NCI-H774 (cell line): ENCODE data around the gene DCDC2C.
A peak's percentile ranks its signal among the peaks of the same experiment; 100 is the strongest.

Experiments used
- DNase-seq: peaks from one replicate; lab custom pipeline; 2025; lab: John Stamatoyannopoulos, UW

DCDC2C gene

GRCh38 chr2:3743951-3744555, 40.7 kb downstream of the DCDC2C start:
- DNase-seq, result no peak

- DNase-seq, result no peak
Measured at GRCh38 chr2:3745920-3746319, 42.5 kb downstream of the DCDC2C start.

GRCh38 chr2:3747032-3747654, 43.8 kb downstream of the DCDC2C start:
- DNase-seq, result no peak

GRCh38 chr2:3747826-3748225, 44.5 kb downstream of the DCDC2C start:
- DNase-seq, result no peak

GRCh38 chr2:3749201-3749600, 45.8 kb downstream of the DCDC2C start:
- DNase-seq, result no peak

GRCh38 chr2:3751251-3751650, 47.9 kb downstream of the DCDC2C start:
- DNase-seq, result no peak

GRCh38 chr2:3751806-3752205, 48.4 kb downstream of the DCDC2C start:
- no peak for DNase-seq

GRCh38 chr2:3752376-3752775, 49.0 kb downstream of the DCDC2C start:
- no peak for DNase-seq

GRCh38 chr2:3753561-3753960, 50.2 kb downstream of the DCDC2C start:
- DNase-seq, result no peak

GRCh38 chr2:3754280-3754679, 50.9 kb downstream of the DCDC2C start:
- no peak for DNase-seq

GRCh38 chr2:3754795-3755194, 51.4 kb downstream of the DCDC2C start:
- no peak for DNase-seq

GRCh38 chr2:3755277-3755676, 51.9 kb downstream of the DCDC2C start:
- no peak for DNase-seq

- peak; percentile 53 for DNase-seq
Measured at GRCh38 chr2:3756306-3756705, 52.9 kb downstream of the DCDC2C start.

- no peak for DNase-seq
Measured at GRCh38 chr2:3758906-3759305, 55.5 kb downstream of the DCDC2C start.

- DNase-seq, result no peak
Measured at GRCh38 chr2:3759331-3759730, 56.0 kb downstream of the DCDC2C start.

GRCh38 chr2:3759761-3760160, 56.4 kb downstream of the DCDC2C start:
- DNase-seq, result no peak

GRCh38 chr2:3761272-3761671, 57.9 kb downstream of the DCDC2C start:
- DNase-seq, result no peak

GRCh38 chr2:3762771-3763447, 59.5 kb downstream of the DCDC2C start:
- no peak for DNase-seq

GRCh38 chr2:3766824-3767223, 63.4 kb downstream of the DCDC2C start:
- DNase-seq, result no peak

GRCh38 chr2:3768960-3769765, 65.8 kb downstream of the DCDC2C start:
- no peak for DNase-seq

GRCh38 chr2:3769766-3770165, 66.4 kb downstream of the DCDC2C start:
- DNase-seq, result no peak

- no peak for DNase-seq
Measured at GRCh38 chr2:3770724-3771415, 67.5 kb downstream of the DCDC2C start.
